Peyer's patch (tissue), 4 donors: ENCODE measurements around the gene ARMH4. TPM values are rescaled to one million over a fixed set of nuclear protein-coding genes. Genes with fewer than 3 reads are reported as not detected.

ENCODE experiments used
- DNase-seq, 3 donors: peaks; one replicate each; pipeline ENCODE4 v3.0.0-alpha.2; 2017 to 2019
- H3K27ac ChIP-seq, 4 donors: fragments of 200-600 bp; sonication (generic); one replicate each; pipeline ENCODE4 v1.5.1; 2016 to 2019
- H3K27me3 ChIP-seq, 2 donors: fragments of 200-600 bp; sonication (generic); one replicate each; pipeline ENCODE4 v1.5.1; 2019
- H3K36me3 ChIP-seq, 3 donors: fragments of 200-600 bp; sonication (generic); one replicate each; pipeline ENCODE4 v1.5.1; 2016 to 2019
- H3K4me1 ChIP-seq, 4 donors: fragments of 200-600 bp; sonication (generic); one replicate each; pipeline ENCODE4 v1.5.1; 2016 to 2019
- H3K4me3 ChIP-seq, 4 donors: fragments of 200-600 bp; sonication (generic); 1 replicate in 3 of 4; 2 replicates in 1 of 4; pipeline ENCODE4 v1.5.1; 2016 to 2019; ENCODE audit warnings: mild to moderate bottlenecking in 1 of 4
- H3K9me3 ChIP-seq, 4 donors: fragments of 200-600 bp; sonication (generic); one replicate each; pipeline ENCODE4 v1.5.1; 2016 to 2019; ENCODE audit warnings: mild to moderate bottlenecking in 1 of 4
- POLR2A ChIP-seq, 2 donors: fragments of 450-650 bp; IDR thresholded peaks; one replicate each; pipeline ENCODE4 v1.5.1; 2017; ENCODE audit warnings: antibody characterized with exemption in 2 of 2, mild to moderate bottlenecking in 2 of 2, moderate library complexity in 2 of 2
- total RNA-seq, 4 donors: library from RNA; depleted of rRNA; stranded (reverse); fragments of >200 nt; gene quantifications; one replicate each; pipeline ENCODE4 v1.1.0, GENCODE V29; 2016
- TF ChIP-seq, protein P1 (sequence below), 6 experiments: fragments of 450-650 bp in 4 of 6; fragments of 200-600 bp in 2 of 6; sonication (generic) in 1 of 6; IDR thresholded peaks; one replicate each; pipeline ENCODE4 v1.5.1; 2017 to 2019; ENCODE audit warnings: antibody characterized with exemption in 6 of 6, mild to moderate bottlenecking in 3 of 6, moderate library complexity in 1 of 6

The ARMH4 gene
- total RNA-seq, 4 donors from 2014 or later: 0.18 to 3.2 (median 1.4) TPM

DNA sequence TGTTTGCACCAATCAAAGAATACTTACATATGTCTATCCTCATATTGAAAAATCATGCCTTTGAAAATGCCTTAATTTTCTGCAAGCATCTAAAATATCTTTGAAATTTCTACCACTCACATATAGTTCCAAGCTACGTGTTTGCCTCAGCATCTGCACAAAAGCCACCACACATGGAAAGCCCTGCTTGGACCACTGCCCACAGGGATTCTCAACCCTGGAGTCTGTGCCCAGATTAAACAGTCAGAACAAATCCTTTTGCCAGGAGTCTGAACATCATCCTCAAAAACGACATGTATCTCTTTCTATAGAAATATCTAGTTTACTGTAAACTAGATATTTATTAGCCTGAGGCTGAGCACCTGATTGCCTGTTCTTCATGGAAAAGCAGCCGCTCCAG, 32.6 kb downstream of the ARMH4 start:
- no peaks in the 10 kb centered on the region for H3K27me3 ChIP-seq
- no peak overlapping the region for H3K4me3 ChIP-seq
- no peaks in the 10 kb centered on the region for H3K36me3 ChIP-seq
- H3K27ac ChIP-seq: no peak overlapping the region
- no peaks in the 10 kb centered on the region for H3K9me3 ChIP-seq
- no peak for DNase-seq
- peaks cover 0 to 4% (median 0%) of the 10 kb centered on the region in 4 donors for H3K4me1 ChIP-seq
- TF ChIP-seq, protein P1, sequence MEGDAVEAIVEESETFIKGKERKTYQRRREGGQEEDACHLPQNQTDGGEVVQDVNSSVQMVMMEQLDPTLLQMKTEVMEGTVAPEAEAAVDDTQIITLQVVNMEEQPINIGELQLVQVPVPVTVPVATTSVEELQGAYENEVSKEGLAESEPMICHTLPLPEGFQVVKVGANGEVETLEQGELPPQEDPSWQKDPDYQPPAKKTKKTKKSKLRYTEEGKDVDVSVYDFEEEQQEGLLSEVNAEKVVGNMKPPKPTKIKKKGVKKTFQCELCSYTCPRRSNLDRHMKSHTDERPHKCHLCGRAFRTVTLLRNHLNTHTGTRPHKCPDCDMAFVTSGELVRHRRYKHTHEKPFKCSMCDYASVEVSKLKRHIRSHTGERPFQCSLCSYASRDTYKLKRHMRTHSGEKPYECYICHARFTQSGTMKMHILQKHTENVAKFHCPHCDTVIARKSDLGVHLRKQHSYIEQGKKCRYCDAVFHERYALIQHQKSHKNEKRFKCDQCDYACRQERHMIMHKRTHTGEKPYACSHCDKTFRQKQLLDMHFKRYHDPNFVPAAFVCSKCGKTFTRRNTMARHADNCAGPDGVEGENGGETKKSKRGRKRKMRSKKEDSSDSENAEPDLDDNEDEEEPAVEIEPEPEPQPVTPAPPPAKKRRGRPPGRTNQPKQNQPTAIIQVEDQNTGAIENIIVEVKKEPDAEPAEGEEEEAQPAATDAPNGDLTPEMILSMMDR (IDR thresholded peaks at IDR 0.05): no peak
- no peak for TF ChIP-seq POLR2A (IDR thresholded peaks at IDR 0.05)

- Histone ChIP-seq H3K4me1 (peaks cover 0 to 4% (median 0%) of the 10 kb centered on the region in 4 donors), H3K36me3 (no peaks in the 10 kb centered on the region), H3K27me3 (no peaks in the 10 kb centered on the region), H3K4me3 (no peak overlapping the region), H3K9me3 (no peaks in the 10 kb centered on the region), H3K27ac (no peak overlapping the region)
- no peak for DNase-seq
- TF ChIP-seq, protein P1 (IDR thresholded peaks at IDR 0.05): no peak
- TF ChIP-seq POLR2A (IDR thresholded peaks at IDR 0.05): no peak
Observed at GRCh38 chr14:58118097-58118815, 33.8 kb downstream of the ARMH4 start.

DNA sequence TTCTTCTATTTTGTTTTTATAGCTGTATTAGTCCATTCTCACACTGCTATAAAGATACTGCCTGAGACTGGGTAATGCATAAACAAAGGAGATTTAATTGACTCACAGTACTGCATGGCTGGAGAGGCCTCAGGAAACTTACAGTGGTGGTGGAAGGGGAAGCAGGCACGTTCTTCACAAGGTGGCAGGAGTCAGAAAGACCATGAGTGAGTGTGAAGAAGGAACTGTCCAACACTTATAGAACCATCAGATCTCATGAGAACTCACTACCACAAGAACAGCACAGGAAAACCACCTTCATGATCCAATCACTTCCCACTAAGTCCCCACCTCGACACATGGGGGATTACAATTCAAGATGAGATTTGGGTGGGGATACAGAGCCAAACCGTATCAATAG, 42.3 kb downstream of the ARMH4 start:
- no peaks in the 10 kb centered on the region for H3K27me3 ChIP-seq
- H3K4me1 ChIP-seq: no peaks in the 10 kb centered on the region
- TF ChIP-seq POLR2A (IDR thresholded peaks at IDR 0.05): no peak
- TF ChIP-seq, protein P1 (IDR thresholded peaks at IDR 0.05): no peak
- H3K9me3 ChIP-seq: no peaks in the 10 kb centered on the region
- H3K4me3 ChIP-seq: no peak overlapping the region
- DNase-seq: no peak
- no peak overlapping the region for H3K27ac ChIP-seq
- H3K36me3 ChIP-seq: no peaks in the 10 kb centered on the region

DNA sequence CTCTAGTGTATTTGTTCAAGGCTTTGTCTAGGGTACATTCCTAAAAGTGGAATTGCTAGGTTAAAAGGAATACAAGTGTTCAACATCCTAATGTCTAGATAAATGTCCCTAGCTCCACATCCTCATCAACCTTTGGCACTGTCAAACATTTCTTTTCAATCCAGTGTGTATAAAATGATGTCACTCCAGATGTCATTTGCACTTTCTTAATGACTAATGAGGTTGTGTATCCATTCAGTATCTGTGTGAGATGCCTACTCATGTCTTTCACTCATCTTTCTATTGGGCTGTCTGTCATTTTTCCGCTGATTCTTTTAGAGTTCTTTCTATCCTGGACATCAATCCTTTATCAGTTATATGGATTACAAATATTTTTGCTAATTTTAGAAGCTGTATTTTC, 43.3 kb downstream of the ARMH4 start:
- no peaks in the 10 kb centered on the region for H3K27me3 ChIP-seq
- H3K4me3 ChIP-seq: no peak overlapping the region
- no peak for TF ChIP-seq POLR2A (IDR thresholded peaks at IDR 0.05)
- TF ChIP-seq, protein P1 (IDR thresholded peaks at IDR 0.05): no peak
- H3K36me3 ChIP-seq: no peaks in the 10 kb centered on the region
- no peaks in the 10 kb centered on the region for H3K9me3 ChIP-seq
- H3K27ac ChIP-seq: no peak overlapping the region
- DNase-seq: no peak
- no peaks in the 10 kb centered on the region for H3K4me1 ChIP-seq

GRCh38 chr14:58107947-58108552, 44.0 kb downstream of the ARMH4 start:
- Histone ChIP-seq H3K4me1 (no peaks in the 10 kb centered on the region), H3K9me3 (no peaks in the 10 kb centered on the region), H3K4me3 (no peak overlapping the region), H3K36me3 (no peaks in the 10 kb centered on the region), H3K27me3 (no peaks in the 10 kb centered on the region), H3K27ac (no peak overlapping the region)
- no peak for TF ChIP-seq POLR2A (IDR thresholded peaks at IDR 0.05)
- TF ChIP-seq, protein P1 (IDR thresholded peaks at IDR 0.05): peak in 5 of 6 experiments; percentile 49 to 82 (median 80)
- DNase-seq: peak in 1 of 3 donors; percentile 57
